NCI-H2029 treated with DMSO at 0.1 percent for 48 hours (cell line): ENCODE data around the gene PRSS36.
"Not testable (repeated sequence)": the region's sequence is repeated elsewhere in the genome, so short reads cannot be mapped to it uniquely, and the experiment has no call there.

Experiments used
- DNase-seq: peaks from one replicate; lab custom pipeline; 2025; lab: John Stamatoyannopoulos, UW

The PRSS36 gene

GRCh38 chr16:31141489-31142108 lies 8.3 kb downstream of the PRSS36 start:
- no peak for DNase-seq

- not testable (repeated sequence) for DNase-seq
Observed at GRCh38 chr16:31141071-31141469, 8.8 kb downstream of the PRSS36 start.

GRCh38 chr16:31138621-31139578 lies 11.0 kb downstream of the PRSS36 start:
- DNase-seq: no peak

GRCh38 chr16:31136822-31137499 lies 12.9 kb downstream of the PRSS36 start:
- DNase-seq: not testable (repeated sequence)

GRCh38 chr16:31136287-31136662 lies 13.6 kb downstream of the PRSS36 start:
- DNase-seq: no peak

- DNase-seq: peak; percentile 30
Observed at GRCh38 chr16:31135535-31136286, 14.2 kb downstream of the PRSS36 start, which contains the start of gene PRSS8. Gene PRSS8, minus strand, starts transcription at chr16:31135727. Its CDS starts 229 bp downstream, at chr16:31135498.

- peak; percentile 31 for DNase-seq
Observed at GRCh38 chr16:31134625-31135534, 15.0 kb downstream of the PRSS36 start.

GRCh38 chr16:31134091-31134571 lies 15.7 kb downstream of the PRSS36 start:
- peak; percentile 20 for DNase-seq

- DNase-seq: no peak
Observed at GRCh38 chr16:31133046-31133501, 16.8 kb downstream of the PRSS36 start.

GRCh38 chr16:31132303-31132979 lies 17.4 kb downstream of the PRSS36 start:
- DNase-seq: no peak

GRCh38 chr16:31131841-31132271 lies 18.0 kb downstream of the PRSS36 start:
- DNase-seq: no peak

GRCh38 chr16:31131416-31131815 lies 18.4 kb downstream of the PRSS36 start:
- DNase-seq: no peak

- peak; percentile 58 for DNase-seq
Observed at GRCh38 chr16:31130899-31131298, 19.0 kb downstream of the PRSS36 start.

GRCh38 chr16:31130336-31130891 lies 19.5 kb downstream of the PRSS36 start:
- DNase-seq: no peak

- DNase-seq: no peak
Observed at GRCh38 chr16:31129568-31130335, 20.1 kb downstream of the PRSS36 start.

GRCh38 chr16:31128711-31129567 lies 20.9 kb downstream of the PRSS36 start:
- DNase-seq: no peak

- peak; percentile 20 for DNase-seq
Observed at GRCh38 chr16:31127182-31127581, 22.7 kb downstream of the PRSS36 start.

GRCh38 chr16:31125844-31126243 lies 24.0 kb downstream of the PRSS36 start:
- no peak for DNase-seq
